AG04449 (cell line): ENCODE measurements around the gene TMIGD1.

Experiments used
- CTCF ChIA-PET: fragments of 350-600 bp; formaldehyde crosslinking; extraction: SDS; loops from one replicate; lab custom pipeline; 2021; ENCODE audit warnings: antibody characterized with exemption; lab: Yijun Ruan, JAX
- POLR2A ChIA-PET: fragments of 400-600, 350-600 bp; formaldehyde crosslinking; extraction: SDS; loops from one replicate; lab custom pipeline; 2020; ENCODE audit warnings: antibody characterized with exemption, inconsistent platforms; lab: Yijun Ruan, JAX
- DNase-seq: peaks from one replicate; pipeline ENCODE4 v3.0.0-alpha.2; 2010; ENCODE audit warnings: low read depth, low spot score
- H3K4me3 ChIP-seq: 2 replicates; pipeline ENCODE4 v1.5.1; 2011; ENCODE audit warnings: low read depth, mild to moderate bottlenecking, control low read depth, low read length
- TF ChIP-seq, protein P1 (sequence below): IDR thresholded peaks from one replicate; pipeline ENCODE4 v1.5.1; 2011; ENCODE audit warnings: mild to moderate bottlenecking, moderate library complexity, low read length, control low read depth, inconsistent platforms; ENCODE audit not compliant: insufficient read depth; ENCODE audit errors: missing control alignments

TMIGD1 gene, protein sequence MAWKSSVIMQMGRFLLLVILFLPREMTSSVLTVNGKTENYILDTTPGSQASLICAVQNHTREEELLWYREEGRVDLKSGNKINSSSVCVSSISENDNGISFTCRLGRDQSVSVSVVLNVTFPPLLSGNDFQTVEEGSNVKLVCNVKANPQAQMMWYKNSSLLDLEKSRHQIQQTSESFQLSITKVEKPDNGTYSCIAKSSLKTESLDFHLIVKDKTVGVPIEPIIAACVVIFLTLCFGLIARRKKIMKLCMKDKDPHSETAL

DNA sequence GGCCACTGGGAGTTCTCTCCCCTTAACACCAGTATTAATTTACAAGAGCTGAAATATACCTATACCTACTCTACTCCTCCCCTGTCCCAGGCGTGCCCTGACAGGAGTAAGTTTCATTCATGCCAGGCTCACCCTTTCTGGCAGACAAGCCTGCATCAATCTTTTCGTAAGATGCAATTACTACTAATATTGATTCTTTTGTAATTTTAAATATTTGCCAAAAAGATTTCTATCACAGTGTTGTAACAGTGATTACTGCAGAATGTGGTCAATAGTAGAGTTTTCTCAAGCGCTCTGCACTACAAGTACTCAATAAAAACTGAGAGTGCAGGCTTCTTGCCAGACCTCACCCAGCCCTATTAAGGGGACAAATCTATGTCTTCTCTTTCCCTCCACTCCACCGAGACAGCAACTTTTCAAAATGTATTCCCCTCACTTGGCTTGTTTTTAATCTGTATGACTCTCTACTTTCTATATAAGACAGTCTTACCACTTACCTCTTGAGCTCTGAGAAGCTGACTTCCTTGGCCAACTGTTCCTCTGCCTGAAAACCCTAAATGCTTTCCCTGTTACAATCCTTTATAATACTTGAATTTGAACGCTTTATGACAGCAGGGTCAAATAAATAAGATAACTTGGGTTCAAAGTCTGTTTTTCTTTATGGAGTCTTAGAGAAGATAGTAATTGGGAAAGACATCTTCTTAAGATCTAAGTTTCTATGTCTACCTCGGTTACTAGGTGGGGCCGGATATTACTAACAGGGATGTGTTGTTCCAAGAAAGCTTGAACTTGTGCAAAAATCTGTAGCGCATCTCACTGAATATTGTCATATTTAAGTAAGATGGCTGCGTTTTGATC, at the start of gene TMIGD1:
Gene TMIGD1 (minus strand): TSS at position 555 of the 858 bp plus-strand sequence. CDS start 1,924 bp downstream, outside the sequence.
- POLR2A ChIA-PET: interaction anchor here (0.7 kb wide), 2 partner anchors 31 to 534 kb away, joined by 3 read pairs; no protein-coding TSS in a partner anchor
- no peak within 1 kb of the TSS for H3K4me3 ChIP-seq
- no peak for DNase-seq
- TF ChIP-seq, protein P1, sequence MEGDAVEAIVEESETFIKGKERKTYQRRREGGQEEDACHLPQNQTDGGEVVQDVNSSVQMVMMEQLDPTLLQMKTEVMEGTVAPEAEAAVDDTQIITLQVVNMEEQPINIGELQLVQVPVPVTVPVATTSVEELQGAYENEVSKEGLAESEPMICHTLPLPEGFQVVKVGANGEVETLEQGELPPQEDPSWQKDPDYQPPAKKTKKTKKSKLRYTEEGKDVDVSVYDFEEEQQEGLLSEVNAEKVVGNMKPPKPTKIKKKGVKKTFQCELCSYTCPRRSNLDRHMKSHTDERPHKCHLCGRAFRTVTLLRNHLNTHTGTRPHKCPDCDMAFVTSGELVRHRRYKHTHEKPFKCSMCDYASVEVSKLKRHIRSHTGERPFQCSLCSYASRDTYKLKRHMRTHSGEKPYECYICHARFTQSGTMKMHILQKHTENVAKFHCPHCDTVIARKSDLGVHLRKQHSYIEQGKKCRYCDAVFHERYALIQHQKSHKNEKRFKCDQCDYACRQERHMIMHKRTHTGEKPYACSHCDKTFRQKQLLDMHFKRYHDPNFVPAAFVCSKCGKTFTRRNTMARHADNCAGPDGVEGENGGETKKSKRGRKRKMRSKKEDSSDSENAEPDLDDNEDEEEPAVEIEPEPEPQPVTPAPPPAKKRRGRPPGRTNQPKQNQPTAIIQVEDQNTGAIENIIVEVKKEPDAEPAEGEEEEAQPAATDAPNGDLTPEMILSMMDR: no peak
- CTCF ChIA-PET: interaction anchor here (1.0 to 3.7 kb wide), 7 partner anchors 9 to 239 kb away, joined by 3 to 45 read pairs (median 3); no protein-coding TSS in a partner anchor

DNA sequence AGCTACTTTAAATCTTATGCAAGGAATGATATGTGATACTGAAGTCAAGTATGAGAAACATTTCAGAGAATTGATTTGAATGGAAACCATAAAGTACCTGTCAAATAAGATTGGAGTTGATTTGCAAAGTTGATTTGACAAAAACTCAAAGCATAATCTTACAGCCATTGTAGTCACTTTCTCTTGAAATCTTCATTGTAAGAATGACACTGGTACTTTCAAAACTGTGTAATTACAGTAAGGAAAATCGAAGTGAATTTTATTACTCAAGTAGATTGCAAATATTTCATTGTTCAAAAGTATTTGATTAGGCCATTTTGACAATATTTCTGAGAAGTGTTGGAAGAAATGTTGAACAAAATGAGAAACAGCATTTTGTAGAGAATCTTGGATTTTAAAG, 48.5 kb upstream of the TMIGD1 start:
- ChIA-PET CTCF (no interaction called here), POLR2A (no interaction called here)

DNA sequence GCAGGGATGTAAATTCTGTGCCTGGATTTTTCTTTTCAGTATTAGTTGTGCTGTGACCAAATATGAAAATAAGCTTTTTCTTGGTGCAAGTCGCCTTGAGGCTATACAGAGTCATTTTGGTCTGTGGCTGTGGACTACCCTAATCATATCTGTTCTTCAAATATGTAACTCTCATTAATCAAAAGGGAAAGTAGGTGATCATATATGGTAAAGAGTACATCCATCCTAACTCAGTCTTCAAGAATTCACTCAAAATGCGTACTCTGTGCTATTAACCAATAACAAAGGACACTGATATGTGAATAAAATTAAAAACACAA, 47.4 kb upstream of the TMIGD1 start:
- ChIA-PET CTCF (interaction anchor here (1.0 to 1.1 kb wide), 2 partner anchors 14 to 42 kb away, joined by 3 read pairs; no protein-coding TSS in a partner anchor), POLR2A (no interaction called here)
- no peak for DNase-seq
- H3K4me3 ChIP-seq: no peak overlapping the region
- TF ChIP-seq, protein P1: no peak

More for the DNA sequence above, 48.5 kb upstream of the TMIGD1 start:
- DNase-seq: no peak
- no peak overlapping the region for H3K4me3 ChIP-seq
- TF ChIP-seq, protein P1: no peak

DNA sequence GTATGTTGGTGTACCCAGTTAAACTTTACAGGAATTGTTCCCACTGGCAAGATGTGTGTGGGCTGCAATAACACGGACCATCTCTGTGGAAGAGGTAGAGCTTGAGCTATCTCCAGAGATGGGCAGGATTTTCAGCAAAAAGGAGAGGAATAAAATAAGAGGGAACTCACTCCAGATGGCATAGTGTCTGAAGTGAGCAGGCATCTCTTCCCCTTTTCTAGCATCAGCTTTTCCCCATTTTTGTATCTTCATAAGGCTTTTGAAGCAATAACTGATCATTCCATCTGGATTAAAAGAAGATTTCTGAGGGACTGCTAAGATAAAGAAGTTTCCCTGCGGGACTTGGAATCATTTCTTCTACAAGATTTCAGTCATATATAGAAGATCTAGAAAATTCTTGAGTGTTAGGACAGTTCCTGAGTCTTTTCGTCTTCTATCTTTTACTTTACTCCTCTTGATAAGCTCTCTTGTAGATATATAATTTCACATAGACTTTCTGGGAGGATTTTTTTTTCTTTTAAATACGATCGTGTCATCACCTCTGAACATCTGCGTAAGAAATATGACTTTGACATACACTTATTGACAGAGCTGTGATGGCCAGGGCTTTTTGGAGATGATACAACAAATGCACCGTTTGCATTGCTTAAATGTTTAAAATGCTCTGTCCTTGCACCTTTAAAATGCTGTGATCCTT, 46.9 kb upstream of the TMIGD1 start:
- peak overlapping the region; percentile 16; the same call in 1 of the 2 replicates for H3K4me3 ChIP-seq
- no peak for DNase-seq
- TF ChIP-seq, protein P1: no peak
- CTCF ChIA-PET: interaction anchor here (1.0 to 1.1 kb wide), 2 partner anchors 14 to 42 kb away, joined by 3 read pairs; no protein-coding TSS in a partner anchor
- POLR2A ChIA-PET: no interaction called here

DNA sequence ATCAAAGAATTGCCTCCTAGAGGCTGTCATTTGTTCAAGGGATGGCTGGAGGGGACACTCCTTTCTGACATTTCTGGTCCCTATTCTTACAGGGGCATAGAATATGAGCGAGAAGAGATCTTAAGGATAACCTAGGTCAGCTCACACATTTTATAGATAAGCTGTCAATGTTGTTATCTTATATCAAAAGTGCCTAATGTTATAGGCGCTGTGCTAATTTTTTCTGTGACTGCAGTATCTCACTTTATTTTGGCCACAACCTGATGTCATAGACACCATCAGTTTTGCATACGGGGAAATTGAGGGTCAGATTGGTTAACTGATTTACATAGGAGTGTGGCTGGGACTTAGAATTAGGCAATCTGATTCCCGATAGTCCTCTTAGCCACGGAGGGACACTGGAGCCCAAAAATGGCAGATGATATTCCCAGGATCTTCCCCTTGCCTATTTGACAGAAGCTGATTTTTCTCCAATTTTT, 46.1 kb upstream of the TMIGD1 start:
- POLR2A ChIA-PET: no interaction called here
- CTCF ChIA-PET: interaction anchor here (1.6 kb wide), 1 partner anchor 40 kb away, joined by 6 read pairs; no protein-coding TSS in a partner anchor
- TF ChIP-seq, protein P1: no peak
- DNase-seq: no peak
- peak overlapping the region; percentile 71 for H3K4me3 ChIP-seq
